GM19023 (cell line): ENCODE results near the gene LY6G5B.
A peak's percentile ranks its signal among the peaks of the same experiment; 100 is the strongest.

Experiments used
- ATAC-seq: cut with Tn5 transposase; IDR thresholded peaks from one replicate; pipeline ENCODE4 v1.9.1; 2021; ENCODE audit warnings: mild to moderate bottlenecking, moderate library complexity; ENCODE audit not compliant: unreplicated experiment

LY6G5B gene

GRCh38 chr6:31662124-31662723 lies 7.6 kb upstream of the LY6G5B start:
- ATAC-seq: no peak

- no peak for ATAC-seq
These were observed 6.4 kb upstream of the LY6G5B start for GRCh38 chr6:31663126-31663960.

GRCh38 chr6:31663961-31664789 lies 5.6 kb upstream of the LY6G5B start:
- ATAC-seq: no peak

- ATAC-seq: no peak
These were observed 4.8 kb upstream of the LY6G5B start, which contains the start of gene GPANK1 for GRCh38 chr6:31664790-31665500. GPANK1 (minus strand) TSS chr6:31664997; CDS start chr6:31664478, 519 bp downstream.

- peak; percentile 83 for ATAC-seq
These were observed 4.1 kb upstream of the LY6G5B start, which contains the start of gene CSNK2B for GRCh38 chr6:31665501-31666336. CSNK2B (plus strand) TSS chr6:31666080; CDS start chr6:31666832, 752 bp downstream.

GRCh38 chr6:31666337-31666965 lies 3.3 kb upstream of the LY6G5B start:
- ATAC-seq: no peak

- no peak for ATAC-seq
These were observed 6.6 kb downstream of the LY6G5B start for GRCh38 chr6:31676322-31676903.

GRCh38 chr6:31676904-31677303 lies 7.1 kb downstream of the LY6G5B start:
- ATAC-seq: no peak

- ATAC-seq: no peak
These were observed 8.2 kb downstream of the LY6G5B start for GRCh38 chr6:31677955-31678354.

GRCh38 chr6:31680226-31681134 lies 10.7 kb downstream of the LY6G5B start, which contains the start of gene LY6G5C:
LY6G5C (minus strand) TSS chr6:31681067; CDS start chr6:31680373, 694 bp downstream.
- no peak for ATAC-seq

GRCh38 chr6:31681135-31681671 lies 11.4 kb downstream of the LY6G5B start:
- no peak for ATAC-seq

GRCh38 chr6:31683591-31683990 lies 13.8 kb downstream of the LY6G5B start:
- ATAC-seq: no peak

- ATAC-seq: no peak
These were observed 16.7 kb downstream of the LY6G5B start for GRCh38 chr6:31686483-31686882.

GRCh38 chr6:31687321-31687720 lies 17.5 kb downstream of the LY6G5B start:
- no peak for ATAC-seq

GRCh38 chr6:31687860-31688693 lies 18.3 kb downstream of the LY6G5B start:
- no peak for ATAC-seq

- ATAC-seq: no peak
These were observed 19.7 kb downstream of the LY6G5B start for GRCh38 chr6:31689249-31690110.
